Upper lobe of left lung (tissue), 4 donors: Measurements from ENCODE around the gene GALNT11.

ENCODE experiments used
- CTCF ChIP-seq, 6 experiments: fragments of 450-650 bp in 4 of 6; fragments of 200-600 bp in 2 of 6; sonication (generic) in 2 of 6; IDR thresholded peaks; one replicate each; pipeline ENCODE4 v1.5.1; 2016 to 2019; ENCODE audit warnings: antibody characterized with exemption in 6 of 6
- POLR2A ChIP-seq, 4 donors: fragments of 450-650 bp; IDR thresholded peaks; one replicate each; pipeline ENCODE4 v1.5.1; 2016 to 2017; ENCODE audit warnings: antibody characterized with exemption in 4 of 4, mild to moderate bottlenecking in 2 of 4

DNA sequence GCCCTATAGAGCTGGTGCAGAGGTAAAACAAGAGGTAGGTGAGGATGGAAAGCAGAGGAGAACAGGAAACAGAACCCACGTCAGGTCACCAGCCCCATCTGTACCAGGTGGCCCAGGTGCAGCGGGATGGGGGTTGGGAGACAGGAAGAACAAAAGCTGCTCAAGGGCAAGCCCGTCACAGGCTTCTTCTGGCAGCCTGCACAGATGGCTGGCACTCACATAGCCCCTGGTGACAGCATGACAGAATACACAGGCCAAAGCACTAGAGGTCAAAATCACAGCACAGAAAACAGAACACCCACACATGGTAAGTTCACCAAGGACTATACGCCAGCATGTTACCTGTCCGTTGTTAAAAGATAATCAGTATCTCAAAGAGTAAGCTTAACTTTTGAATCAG lies 126.8 kb downstream of the GALNT11 start:
- no peak for TF ChIP-seq CTCF (IDR thresholded peaks at IDR 0.05)
- no peak for TF ChIP-seq POLR2A (IDR thresholded peaks at IDR 0.05)
